ENCODE data around the gene GALNT3. TPM values are rescaled to one million over a fixed set of nuclear protein-coding genes. Genes with fewer than 3 reads are reported as not detected.
A peak's percentile ranks its signal among the peaks of the same experiment; 100 is the strongest.

GALNT3 gene
- total RNA-seq, 1 donor from 2014 or later: 4.2 TPM

DNA sequence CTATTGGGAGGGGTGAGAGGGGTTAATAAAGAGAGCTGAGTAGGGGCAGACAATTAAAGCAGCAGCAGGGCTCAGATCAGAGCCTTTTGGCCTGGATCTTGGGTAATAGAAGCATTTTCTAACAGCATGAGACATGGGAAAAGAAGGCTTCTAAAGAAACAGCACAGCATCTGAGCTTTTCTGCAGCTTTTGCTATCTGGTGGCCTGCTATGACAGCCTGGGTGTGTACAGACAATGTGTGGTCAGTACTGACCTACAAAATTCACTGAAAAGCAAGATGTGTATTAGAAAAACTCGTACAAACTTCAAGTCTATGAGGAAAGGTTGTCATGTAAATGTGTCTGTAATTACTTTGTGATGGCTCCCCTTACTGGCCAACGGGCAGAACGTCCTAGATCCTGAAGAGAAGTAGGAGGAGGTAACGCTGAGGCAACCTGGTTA lies 95.6 kb downstream of the GALNT3 start:
- H3K4me1 Mint-ChIP-seq (ENCODE audit: low read depth): peaks cover 7% of the 10 kb centered on the region
- H3K27me3 Mint-ChIP-seq (ENCODE audit: low read depth): no peaks in the 10 kb centered on the region
- H3K27ac Mint-ChIP-seq (ENCODE audit: unreplicated experiment): no peak overlapping the region
- no peak for DNase-seq (ENCODE audit: low spot score)
- TF ChIP-seq CTCF (IDR thresholded peaks at IDR 0.05): peak; percentile 83
- peaks cover 1% of the 10 kb centered on the region for H3K36me3 Mint-ChIP-seq (ENCODE audit: low read depth)
- H3K4me3 Mint-ChIP-seq (ENCODE audit: unreplicated experiment): no peak overlapping the region
- no peaks in the 10 kb centered on the region for H3K9me3 Mint-ChIP-seq (ENCODE audit: low read depth)

GRCh38 chr2:165697748-165698443 lies 96.2 kb downstream of the GALNT3 start:
- TF ChIP-seq CTCF (IDR thresholded peaks at IDR 0.05): no peak
- no peaks in the 10 kb centered on the region for H3K27me3 Mint-ChIP-seq (ENCODE audit: low read depth)
- H3K4me3 Mint-ChIP-seq (ENCODE audit: unreplicated experiment): no peak overlapping the region
- no peak for DNase-seq (ENCODE audit: low spot score)
- peaks cover 1% of the 10 kb centered on the region for H3K36me3 Mint-ChIP-seq (ENCODE audit: low read depth)
- H3K9me3 Mint-ChIP-seq (ENCODE audit: low read depth): no peaks in the 10 kb centered on the region
- H3K4me1 Mint-ChIP-seq (ENCODE audit: low read depth): peaks cover 7% of the 10 kb centered on the region
- H3K27ac Mint-ChIP-seq (ENCODE audit: unreplicated experiment): no peak overlapping the region

Other genes starting within 250 kb of the GALNT3 start
- gene TTC21B, start 159.5 kb upstream of the GALNT3 start, total RNA-seq: 12.7 to 24.9 TPM (median 15.8 TPM) in 3 replicates

Measured in chondrocyte (in vitro differentiated cells).